Neutrophil (primary cell): ENCODE measurements around the gene MAP3K7CL.

Experiments used
- H3K27ac ChIP-seq: fragments of 200-600 bp; sonication (generic); 2 replicates; pipeline ENCODE4 v1.5.1; 2016; ENCODE audit warnings: mild to moderate bottlenecking, moderate library complexity
- H3K27me3 ChIP-seq: fragments of 200-600 bp; sonication (generic); 2 replicates; pipeline ENCODE4 v1.6.0; 2016; ENCODE audit warnings: mild to moderate bottlenecking
- H3K36me3 ChIP-seq: fragments of 200-600 bp; sonication (generic); 2 replicates; pipeline ENCODE4 v1.5.1; 2017
- H3K4me1 ChIP-seq, 2 experiments: fragments of 200-600 bp in 1 of 2; sonication (generic) in 1 of 2; 1 replicate in 1 of 2; 2 replicates in 1 of 2; pipeline versions ENCODE4 v1.5.1 to v1.6.1; 2013 to 2016; ENCODE audit warnings: low read depth in 1 of 2, low read length in 1 of 2, mild to moderate bottlenecking in 1 of 2, moderate library complexity in 1 of 2; ENCODE audit not compliant: control insufficient read depth in 1 of 2, insufficient read depth in 1 of 2
- H3K4me3 ChIP-seq, 2 experiments: fragments of 200-600 bp in 1 of 2; sonication (generic) in 1 of 2; 1 replicate in 1 of 2; 2 replicates in 1 of 2; pipeline ENCODE4 v1.5.1; 2013 to 2016; ENCODE audit warnings: low read depth in 1 of 2, low read length in 1 of 2, mild to moderate bottlenecking in 1 of 2, moderate library complexity in 1 of 2
- H3K9me3 ChIP-seq: fragments of 200-600 bp; sonication (generic); 2 replicates; pipeline ENCODE4 v1.5.1; 2016
- TF ChIP-seq, protein P1 (sequence below): fragments of 200-600 bp; sonication (generic); IDR thresholded peaks from 2 replicates; pipeline ENCODE4 v1.5.1; 2016; ENCODE audit warnings: antibody characterized with exemption

Gene MAP3K7CL

DNA sequence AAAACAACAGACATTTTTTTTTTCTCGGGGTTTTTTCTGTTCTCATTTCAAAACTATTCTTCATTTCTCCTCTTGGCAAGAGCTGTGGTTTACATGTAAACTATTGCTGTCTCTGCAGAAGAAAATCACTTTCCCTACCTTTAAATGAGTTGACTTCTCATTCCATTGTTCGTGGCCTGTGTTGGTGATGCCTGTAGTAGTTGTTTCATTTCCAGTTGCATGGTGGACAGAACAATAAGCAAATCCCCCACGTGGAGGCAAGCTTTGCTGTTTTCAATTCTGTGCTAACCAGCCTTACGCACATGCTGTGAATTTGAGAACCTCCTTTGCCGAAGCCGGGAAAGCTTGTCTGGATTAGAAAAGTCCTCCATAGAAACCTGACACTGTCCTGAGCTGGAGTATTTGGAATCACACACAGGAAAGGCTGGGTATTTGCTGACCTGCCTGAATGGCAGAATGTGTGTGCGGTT is 26.2 kb upstream of the MAP3K7CL start:
- Histone ChIP-seq H3K9me3 (no peaks in the 10 kb centered on the region), H3K4me3 (no peak overlapping the region), H3K27ac (no peak overlapping the region), H3K36me3 (no peaks in the 10 kb centered on the region), H3K27me3 (no peaks in the 10 kb centered on the region), H3K4me1 (peaks cover 19 to 22% of the 10 kb centered on the region in 2 experiments)
- TF ChIP-seq, protein P1, sequence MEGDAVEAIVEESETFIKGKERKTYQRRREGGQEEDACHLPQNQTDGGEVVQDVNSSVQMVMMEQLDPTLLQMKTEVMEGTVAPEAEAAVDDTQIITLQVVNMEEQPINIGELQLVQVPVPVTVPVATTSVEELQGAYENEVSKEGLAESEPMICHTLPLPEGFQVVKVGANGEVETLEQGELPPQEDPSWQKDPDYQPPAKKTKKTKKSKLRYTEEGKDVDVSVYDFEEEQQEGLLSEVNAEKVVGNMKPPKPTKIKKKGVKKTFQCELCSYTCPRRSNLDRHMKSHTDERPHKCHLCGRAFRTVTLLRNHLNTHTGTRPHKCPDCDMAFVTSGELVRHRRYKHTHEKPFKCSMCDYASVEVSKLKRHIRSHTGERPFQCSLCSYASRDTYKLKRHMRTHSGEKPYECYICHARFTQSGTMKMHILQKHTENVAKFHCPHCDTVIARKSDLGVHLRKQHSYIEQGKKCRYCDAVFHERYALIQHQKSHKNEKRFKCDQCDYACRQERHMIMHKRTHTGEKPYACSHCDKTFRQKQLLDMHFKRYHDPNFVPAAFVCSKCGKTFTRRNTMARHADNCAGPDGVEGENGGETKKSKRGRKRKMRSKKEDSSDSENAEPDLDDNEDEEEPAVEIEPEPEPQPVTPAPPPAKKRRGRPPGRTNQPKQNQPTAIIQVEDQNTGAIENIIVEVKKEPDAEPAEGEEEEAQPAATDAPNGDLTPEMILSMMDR: no peak

DNA sequence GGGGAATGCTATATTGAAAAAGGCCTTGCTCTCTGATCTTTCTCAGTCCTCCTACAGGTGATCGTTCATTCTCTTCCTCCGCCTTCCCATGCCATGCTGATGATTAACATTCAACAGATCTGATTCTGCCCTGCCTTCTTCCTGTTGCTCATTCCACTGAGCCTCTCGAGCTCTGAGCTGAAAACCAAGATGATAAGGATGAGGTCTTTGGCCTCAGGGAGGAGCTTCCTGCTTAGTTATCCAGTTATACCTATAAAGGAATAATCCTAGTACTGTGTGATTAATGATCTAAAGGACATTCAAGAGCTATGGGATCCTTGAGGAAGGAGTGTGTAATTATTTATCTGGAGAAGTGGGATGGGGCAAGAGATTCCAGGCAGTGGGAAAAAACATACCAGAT is 25.2 kb upstream of the MAP3K7CL start:
- H3K4me1 ChIP-seq: peaks cover 13 to 16% of the 10 kb centered on the region in 2 experiments
- no peaks in the 10 kb centered on the region for H3K36me3 ChIP-seq
- no peak overlapping the region for H3K27ac ChIP-seq
- H3K27me3 ChIP-seq: no peaks in the 10 kb centered on the region
- TF ChIP-seq, protein P1: no peak
- H3K9me3 ChIP-seq: no peaks in the 10 kb centered on the region
- no peak overlapping the region for H3K4me3 ChIP-seq

- Histone ChIP-seq H3K36me3 (no peaks in the 10 kb centered on the region), H3K4me3 (no peak overlapping the region), H3K4me1 (no peaks in the 10 kb centered on the region), H3K27me3 (no peaks in the 10 kb centered on the region), H3K9me3 (no peaks in the 10 kb centered on the region), H3K27ac (no peak overlapping the region)
- TF ChIP-seq, protein P1: no peak
Observed at GRCh38 chr21:29114765-29115500, 15.5 kb upstream of the MAP3K7CL start.

DNA sequence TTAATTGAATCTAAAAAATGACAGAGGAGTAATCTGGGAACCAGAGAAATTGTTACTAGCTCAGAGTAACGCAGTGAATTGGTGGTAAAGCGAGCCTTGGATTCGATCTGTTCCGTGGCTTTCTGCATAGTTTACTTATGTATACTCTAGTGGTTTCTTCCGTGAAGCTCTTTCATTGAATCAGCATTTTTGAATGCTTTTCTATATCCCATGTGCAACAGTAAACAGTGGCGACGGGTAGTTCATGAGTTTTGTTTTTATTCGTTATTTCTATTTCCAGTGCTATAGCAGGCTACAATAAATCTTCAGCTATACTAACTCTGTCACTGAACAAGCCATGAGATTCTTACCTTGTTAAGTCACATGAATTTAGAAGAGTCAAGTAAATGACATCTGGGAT is 14.5 kb upstream of the MAP3K7CL start:
- no peaks in the 10 kb centered on the region for H3K27me3 ChIP-seq
- H3K27ac ChIP-seq: no peak overlapping the region
- H3K4me1 ChIP-seq: no peaks in the 10 kb centered on the region
- no peaks in the 10 kb centered on the region for H3K9me3 ChIP-seq
- TF ChIP-seq, protein P1: no peak
- no peaks in the 10 kb centered on the region for H3K36me3 ChIP-seq
- no peak overlapping the region for H3K4me3 ChIP-seq

DNA sequence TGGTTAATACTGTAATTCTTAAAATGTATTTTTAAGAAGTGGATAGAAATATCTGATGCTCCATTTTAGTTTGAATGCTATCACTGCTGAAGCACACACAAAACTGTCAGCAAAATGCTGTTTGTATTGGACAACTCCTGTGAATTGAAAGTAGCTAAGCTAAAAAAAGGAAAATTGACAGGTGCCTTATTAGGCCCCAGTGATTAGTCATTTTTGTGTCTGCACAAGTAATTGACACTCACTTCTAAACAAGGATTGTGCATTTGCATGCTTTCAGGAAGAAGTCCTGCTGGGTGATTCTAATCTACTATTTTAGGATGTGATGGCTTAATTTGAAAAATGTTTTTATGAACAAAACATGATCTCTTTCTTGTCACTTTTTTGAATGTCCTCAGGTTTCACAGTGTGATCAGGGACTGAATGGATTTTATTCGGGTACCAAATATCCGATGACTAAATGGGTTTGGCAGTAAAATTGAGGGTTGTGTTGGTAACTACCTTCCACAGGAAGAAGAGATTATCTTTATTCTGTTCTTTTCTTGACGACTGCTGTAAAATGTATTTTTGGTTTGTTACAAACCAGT is 13.0 kb upstream of the MAP3K7CL start:
- H3K9me3 ChIP-seq: no peaks in the 10 kb centered on the region
- no peaks in the 10 kb centered on the region for H3K36me3 ChIP-seq
- H3K4me3 ChIP-seq: no peak overlapping the region
- no peaks in the 10 kb centered on the region for H3K27me3 ChIP-seq
- TF ChIP-seq, protein P1: no peak
- H3K27ac ChIP-seq: no peak overlapping the region
- H3K4me1 ChIP-seq: no peaks in the 10 kb centered on the region
